Stimulated activated CD4-positive, alpha-beta T cell treated with anti-CD3 and anti-CD28 coated beads, Interleukin-15, amount 100 ng/mL, for 1 hour (primary cell): Measurements from ENCODE around the gene OSMR.
A peak's percentile ranks its signal among the peaks of the same experiment; 100 is the strongest.

Experiments used
- DNase-seq, 2 donors: peaks; one replicate each; pipeline ENCODE4 v3.0.0-alpha.2; 2020; ENCODE audit warnings: low read depth in 1 of 2, low spot score in 1 of 2

OSMR gene

DNA sequence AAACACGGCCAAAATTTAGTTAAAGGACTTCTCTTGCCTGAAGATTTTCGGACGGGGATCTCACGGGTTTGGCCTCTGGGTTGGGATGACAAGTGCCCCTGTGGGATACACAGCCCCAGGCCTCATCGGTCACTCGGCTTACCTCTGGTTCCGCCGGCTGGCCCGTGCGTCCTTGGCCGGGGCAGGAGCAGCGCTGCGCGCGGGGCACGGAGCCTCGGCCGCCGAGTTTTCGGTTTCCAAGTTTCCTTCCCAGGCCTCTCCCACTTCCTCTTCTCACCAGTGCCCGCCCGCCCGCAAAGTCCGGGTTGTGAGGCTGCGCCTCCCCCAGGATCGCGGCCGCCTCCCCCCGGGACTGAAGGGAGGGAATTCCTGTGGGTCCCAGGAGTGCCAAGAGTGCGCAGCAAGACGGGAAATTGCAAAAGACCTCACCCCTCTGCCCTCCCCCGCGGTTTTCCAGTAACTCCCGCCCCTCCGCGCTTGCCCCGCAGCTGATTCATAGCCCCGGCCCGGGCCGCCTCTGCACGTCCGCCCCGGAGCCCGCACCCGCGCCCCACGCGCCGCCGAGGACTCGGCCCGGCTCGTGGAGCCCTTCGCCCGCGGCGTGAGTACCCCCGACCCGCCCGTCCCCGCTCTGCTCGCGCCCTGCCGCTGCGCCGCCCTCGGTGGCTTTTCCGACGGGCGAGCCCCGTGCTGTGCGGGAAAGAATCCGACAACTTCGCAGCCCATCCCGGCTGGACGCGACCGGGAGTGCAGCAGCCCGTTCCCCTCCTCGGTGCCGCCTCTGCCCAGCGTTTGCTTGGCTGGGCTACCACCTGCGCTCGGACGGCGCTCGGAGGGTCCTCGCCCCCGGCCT lies at the start of gene OSMR:
OSMR (plus strand) TSS at position 487 of the 853 bp plus-strand sequence. CDS start 23,033 bp downstream, outside the sequence.
- DNase-seq = no peak

DNA sequence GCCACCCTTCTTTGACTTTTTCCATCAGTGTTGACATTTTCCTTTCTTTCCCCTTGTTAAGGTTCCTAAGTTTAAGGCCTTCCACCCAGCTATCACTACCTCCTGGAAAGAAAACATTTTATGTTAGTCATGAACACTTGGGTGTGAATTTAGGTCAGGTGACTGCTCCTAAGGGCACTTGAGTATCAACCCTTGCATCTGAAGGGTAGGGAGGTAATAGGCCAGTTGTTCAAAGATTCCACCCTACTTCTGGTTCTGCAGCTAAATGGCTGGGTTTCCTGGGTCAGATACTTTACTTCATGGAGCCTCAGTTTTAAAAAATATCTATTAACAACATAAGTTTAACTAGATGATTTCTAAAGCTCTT lies 49.1 kb upstream of the OSMR start:
- DNase-seq = no peak

DNA sequence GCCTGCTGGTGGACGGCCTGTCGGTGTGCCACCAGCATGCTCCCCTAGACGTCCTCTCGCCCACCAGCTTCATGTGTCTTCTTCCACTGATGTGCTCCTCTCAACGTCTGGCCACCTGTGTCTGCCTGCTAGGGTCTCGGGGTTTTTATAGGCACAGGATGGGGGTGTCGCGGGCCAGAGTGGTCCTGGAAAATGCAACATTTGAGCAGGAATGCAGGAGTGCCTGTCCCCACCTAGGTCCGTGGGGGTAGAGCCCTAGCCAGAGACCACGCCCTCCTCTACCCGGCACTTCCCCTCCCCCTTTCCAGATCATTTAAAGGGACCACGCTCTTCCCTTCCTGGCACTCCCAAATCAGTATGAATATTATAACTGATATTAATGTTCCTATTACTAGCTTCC lies 48.0 kb upstream of the OSMR start:
- DNase-seq = no peak

DNA sequence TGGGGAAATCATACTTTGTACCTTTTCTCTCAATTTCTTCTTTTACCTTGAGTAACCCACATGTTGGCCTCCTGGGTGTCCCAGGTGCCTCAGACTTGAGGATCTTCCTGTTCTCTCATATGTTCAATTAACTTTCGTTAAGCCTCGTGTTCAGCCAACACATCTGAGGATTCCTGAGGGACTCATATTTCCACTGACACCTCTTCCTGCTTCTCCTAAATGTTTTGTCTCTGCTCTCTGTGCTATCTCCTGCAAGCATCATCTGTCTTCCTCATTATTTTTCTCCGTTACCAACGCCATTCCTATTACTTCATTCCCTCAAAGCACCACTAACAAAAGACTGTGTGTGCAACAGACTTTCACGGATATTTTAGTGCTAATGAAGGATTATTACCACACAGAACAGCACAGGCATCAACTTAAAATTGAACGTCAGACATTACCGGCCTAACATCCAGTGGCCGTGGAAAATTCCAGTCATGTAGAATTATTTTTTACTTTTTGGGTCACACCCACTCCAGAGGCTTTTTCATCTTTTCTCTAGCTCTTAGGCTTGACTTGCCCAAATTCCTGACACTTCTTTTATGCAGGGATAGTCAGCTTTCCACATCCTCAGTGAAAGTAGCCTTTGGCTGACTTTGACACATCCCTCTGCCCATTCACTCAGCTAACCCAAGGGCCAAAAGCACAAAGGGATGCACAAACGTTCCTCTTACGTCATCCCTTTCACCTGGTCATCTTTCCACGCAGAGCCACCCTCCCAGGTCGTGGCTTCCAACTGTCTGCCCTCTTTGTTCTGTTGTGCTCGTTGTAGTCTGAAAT lies 46.0 kb upstream of the OSMR start:
- DNase-seq = no peak

DNA sequence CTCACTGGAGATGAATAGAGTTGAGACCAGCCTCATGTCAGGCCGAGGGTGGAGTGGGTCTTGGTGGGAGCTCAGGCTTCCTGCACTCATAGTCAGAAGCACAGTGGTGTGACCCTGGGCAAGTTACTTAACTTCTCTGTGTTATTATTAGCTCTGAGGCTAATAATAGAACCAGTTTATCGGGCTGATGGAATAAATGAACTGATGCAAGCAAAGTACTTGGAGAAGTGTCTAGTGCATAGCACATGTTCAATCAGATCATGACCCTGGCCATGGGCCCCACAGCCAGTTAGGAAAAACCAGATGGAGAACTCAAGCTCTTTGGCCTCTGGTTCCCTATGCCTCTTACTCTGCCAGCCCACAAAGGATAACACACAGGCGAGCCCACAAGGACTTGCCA lies 45.3 kb upstream of the OSMR start:
- DNase-seq = no peak

DNA sequence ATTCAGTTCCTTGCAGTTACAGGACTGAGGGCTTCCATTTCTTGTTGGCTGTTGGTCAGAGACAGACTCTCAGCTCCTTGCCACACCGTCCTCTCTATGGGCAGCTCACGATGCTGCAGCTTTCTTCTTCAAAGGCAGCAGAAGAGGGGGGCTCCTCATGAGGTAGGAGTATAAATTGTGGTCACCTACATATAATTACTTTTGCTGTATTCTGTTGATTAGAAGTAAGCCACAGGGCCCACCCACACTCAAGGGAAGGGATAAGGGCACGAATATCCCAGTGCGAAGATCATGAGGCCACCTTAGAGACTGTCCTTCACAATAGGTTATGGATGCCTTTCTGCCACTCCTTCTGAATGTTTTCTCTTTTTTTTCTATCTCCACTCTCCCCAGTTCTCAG lies 43.7 kb upstream of the OSMR start:
- no peak for DNase-seq

DNA sequence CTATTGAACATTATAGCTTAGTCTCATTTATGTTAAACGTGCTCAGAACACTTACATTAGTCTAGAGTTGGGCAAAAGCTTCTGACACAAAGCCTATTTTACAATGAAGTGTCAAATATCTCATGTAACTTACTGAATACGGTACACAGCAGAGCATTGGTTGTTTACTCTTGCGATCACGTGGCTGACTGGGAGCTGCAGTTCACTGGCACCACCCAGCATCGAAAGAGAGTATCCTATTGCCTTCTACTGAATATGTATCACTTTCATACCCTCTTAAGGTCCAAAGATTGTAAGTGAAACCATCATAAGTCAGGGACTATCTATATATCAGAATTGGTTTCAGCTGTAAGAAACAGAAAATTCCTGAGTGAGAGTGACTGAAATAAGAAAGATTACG lies 42.6 kb upstream of the OSMR start:
- DNase-seq = no peak

DNA sequence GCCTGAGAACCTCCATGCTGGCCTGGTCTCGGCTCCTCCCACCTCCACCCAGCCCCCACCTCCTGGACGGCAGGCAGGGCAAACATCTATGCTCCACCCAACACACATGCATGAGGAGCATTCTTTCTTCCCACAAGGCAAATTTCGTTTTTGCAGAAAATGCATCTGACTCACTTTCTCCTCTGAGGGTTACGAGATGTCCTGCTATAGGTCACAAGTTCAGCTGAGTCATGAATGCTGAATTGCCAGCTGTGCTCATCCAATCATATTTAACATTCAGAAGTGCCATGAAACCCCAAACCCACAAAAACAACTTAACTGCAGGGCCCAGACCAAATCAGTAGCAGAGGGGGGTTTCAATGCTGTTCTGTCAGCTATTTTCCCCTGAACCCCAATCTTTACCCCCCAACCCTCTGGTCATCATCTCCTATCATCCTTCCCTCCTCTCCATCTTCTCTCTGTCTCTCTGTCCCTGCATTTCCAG lies 39.0 kb upstream of the OSMR start:
- DNase-seq = no peak

DNA sequence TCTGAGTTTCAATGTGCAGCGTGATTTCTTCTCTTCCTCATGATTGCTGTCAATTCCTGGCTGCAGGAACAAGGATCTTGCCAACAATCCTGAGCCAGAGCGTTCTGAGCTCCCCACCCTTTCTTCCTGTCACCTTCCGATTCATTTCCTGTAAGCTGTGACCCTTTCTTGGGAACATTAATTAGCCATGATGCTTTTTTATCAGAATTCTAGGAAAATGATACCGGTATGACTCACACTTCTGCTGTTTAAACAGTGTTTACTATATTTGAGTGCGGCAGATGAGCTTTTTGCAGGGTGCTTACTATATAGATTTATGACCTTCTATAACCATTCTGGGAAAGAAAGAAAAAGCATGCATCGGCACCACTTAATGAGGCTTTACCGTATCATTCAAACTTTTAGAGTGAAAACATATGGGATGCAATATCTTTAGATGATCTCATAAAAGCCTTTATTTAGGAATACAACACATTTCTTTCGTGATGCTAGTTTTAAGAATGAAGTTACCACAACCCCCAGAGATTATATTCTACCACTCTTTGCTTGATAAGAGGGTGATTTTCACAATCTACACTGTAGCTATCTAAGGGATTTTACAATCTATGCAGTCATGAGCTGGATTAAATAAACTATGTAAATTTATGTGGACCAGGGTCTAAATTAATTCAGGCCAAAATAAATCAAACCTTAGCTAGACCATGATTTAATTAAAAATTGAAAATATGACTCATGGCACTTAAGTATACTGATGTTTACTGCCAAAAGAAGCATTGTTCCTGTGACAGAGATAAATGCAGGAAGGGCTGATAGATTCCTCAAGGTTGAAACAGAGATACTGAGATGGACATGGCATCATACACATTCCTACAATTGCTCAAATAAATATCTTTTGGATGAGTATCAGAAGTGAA lies 38.0 kb upstream of the OSMR start:
- DNase-seq = no peak

DNA sequence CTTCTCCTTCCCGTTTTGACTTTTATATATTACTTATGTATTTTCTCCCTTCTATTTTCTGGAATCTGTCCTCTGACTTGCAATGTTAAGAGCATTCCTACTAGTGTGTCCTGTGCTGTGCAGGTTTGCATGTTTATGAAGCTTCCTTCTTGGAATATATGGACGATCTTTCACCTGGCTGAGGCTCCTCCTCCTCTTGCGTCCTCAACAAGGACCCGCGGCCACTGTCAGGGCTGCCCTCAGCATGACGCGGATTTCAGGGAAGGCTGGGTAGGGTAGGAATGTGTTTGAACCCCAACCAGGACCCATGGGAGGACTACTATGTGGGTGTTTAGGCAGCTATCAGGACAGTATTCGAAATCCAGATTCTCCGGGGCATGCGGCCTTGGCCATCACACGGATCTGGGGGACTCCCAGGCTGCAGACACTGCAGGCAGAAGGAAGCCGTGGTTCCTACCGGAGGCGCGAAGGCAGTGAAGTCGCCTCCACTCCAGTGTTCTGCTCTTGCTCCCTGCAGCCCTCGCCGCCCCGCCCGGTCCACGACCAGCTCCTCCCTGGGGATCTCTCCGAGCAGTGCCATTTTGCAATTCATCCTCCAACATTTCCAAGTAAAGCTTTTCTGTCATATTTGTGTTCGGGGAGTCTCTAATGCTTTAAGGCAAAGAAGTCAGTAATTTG lies 37.0 kb upstream of the OSMR start:
- no peak for DNase-seq

DNA sequence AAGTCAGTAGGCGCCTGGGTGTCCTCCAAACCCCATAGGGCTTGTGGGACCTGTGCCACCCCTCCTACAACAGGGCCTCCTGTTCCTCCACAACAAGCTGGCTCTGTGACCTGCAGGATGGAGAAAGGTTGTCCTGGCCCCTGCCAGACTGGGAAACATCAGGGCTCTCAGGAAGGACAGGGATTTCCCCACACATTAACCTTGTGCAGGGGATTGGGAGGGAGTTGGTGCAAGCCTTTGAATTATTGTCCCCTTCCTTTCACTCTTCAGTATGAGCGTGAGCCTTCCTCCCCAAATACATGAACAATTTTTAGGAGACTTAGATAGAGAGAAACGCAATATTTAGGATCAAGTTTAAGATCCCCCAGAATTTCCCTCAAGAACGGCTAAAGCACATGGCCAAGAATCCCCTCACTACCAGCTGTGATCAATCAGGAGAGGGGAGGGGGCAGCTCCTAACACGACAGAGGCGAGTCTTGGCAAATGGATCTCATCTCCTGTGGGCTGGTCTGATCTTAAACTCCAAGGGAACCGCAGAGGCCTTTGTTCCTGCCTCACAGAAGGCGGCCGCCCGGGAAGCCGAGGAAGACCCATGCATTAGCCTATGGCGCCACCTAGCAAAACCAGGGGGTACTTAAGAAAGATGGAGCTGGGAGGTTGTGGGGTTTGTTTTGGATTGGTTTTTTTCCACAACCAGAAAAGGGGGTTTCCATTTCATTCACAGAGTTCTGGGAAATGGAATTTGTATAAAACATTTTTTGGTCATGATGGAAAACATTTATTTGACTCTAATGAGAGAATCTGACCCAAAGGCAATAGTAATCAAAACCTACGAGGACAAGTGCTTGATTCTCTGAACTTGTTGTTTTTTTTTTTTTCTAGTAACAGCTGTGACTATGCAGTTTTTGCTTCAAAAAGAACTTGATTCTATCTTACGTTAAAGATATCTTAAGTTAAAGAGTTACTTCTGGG lies 36.1 kb upstream of the OSMR start:
- peak in 1 of 2 donors; percentile 4 for DNase-seq

DNA sequence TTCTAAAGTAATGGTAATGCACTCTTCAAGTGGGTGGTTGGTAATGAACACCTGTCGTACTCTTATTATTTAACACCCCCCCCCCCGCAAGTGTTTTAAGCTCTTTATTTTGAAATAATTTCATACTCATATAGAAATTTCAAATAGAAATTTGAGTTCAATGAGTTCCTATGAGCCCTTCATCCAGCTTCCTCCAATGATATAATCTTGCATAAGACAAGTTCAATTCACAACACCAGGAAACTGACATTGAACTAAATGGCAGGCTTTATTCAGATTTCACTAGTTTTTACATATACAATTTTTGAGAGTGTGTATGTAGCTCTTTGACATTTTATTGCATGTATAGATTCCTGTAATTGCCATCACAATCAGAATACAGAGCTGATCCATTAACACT lies 30.9 kb upstream of the OSMR start:
- DNase-seq = no peak

DNA sequence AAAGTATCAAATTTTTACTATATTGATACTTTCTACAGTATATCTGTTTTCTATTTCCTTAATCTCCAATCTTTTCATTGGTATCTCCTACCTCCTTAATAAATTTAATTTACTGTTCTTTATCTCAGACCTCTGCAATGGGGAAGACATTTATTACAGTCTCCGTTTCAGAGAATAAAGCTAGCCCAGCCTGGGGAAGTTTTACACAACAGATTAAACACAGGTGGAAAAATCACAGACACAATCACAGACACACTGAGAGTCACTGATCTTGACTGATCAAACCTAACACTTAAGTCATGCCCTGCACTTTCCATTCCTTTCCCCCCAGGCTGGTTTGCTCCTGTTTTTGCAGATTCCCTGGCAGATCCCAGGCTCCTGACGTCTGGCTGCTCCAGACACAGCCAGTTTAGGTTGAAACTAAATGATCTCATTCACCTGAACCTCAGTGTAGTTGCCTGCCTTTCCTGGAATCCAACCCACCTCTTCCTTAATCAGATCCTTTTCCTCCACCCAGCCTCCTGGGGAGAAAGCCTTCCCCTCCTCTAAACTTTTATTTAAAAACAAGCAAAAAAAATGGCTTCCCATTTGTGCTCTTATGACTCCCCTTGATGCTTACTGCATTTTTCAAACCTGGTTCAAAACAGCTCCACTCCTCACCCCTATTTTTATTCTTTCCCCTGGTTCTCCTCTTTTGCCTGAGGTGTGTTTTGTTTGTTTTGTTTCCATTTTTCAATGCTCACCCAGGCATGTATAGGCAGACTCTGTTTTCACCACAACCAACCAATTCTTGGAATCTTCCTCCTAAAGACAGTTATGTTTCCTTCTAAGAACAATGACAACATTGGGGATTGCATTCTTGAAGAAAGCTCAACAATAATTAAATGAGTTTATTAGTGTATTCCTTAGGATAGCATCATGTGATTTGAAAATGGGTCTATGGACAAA lies 29.5 kb upstream of the OSMR start:
- DNase-seq = no peak

DNA sequence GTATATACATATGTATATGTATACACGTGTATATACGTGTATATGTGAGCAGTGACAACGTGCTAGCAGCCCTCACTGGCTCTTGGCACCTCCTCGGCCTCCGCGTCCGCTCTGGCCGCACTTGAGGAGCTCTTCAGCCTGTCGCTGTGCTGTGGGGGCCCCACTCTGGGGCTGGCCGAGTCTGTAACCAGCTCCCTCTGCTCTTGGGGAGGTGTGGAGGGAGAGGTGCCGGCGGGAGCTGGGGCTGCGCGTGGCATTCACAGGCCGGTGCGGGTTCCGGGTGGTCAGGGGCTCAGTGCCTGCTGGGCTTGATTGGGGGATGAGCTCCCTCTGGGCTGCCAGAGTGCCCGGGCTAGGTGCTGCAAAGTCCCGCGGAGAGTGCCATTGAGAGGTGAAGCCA lies 24.1 kb upstream of the OSMR start:
- DNase-seq = no peak

DNA sequence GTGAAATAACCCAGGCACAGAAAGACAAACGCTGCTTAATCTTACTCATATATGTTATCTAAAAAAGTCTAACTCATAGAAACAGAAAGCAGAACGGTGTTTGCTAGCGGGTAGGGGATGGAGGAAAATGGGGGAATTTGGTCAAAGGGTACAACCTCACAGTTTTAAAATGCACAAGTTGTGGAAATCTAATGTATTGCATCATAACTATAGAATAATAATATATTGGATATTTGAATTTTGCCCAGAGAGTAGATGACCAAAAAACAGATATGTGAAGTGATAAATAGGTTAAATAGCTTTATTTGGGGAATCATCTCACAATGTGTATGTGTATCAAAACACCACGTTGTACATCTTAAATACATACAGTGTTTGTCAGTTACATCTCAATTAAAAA lies 22.3 kb upstream of the OSMR start:
- no peak for DNase-seq

DNA sequence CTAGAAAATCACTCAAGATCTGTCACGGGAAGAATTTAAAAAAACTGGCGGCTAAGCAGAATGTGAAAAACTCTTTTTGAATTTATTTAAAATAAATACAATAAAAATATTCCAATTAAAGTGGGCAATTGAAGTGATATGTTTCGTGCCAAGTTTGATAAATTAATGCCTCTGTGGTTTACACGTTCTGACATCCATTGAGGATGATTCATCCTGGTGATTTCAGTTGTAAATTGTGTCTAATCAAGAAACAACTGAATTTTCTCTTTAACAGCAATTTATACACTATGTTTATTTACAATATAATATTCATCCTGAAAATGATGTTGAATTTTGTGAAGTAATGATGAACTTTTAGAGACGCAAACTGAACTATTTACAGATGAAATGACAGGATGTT lies 21.0 kb upstream of the OSMR start:
- no peak for DNase-seq

DNA sequence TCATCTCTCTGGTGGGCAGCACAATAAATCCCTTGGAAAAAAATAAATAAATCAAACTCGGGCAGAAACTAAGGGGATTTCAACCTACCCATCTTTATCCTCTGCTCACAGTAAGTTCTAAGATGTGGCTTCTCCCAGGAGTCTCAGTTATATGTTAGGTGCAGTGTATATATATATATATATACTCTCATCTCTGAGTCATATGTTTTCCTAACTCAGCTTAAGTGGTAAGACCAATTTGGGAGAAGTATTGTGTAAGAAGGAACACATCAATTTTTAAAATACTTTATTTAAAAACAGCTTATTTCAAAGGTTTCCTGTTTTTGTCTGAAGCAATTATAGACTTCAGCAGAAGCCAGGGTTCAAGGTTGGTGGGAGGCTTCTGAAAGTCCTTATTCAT lies 20.3 kb upstream of the OSMR start:
- no peak for DNase-seq

DNA sequence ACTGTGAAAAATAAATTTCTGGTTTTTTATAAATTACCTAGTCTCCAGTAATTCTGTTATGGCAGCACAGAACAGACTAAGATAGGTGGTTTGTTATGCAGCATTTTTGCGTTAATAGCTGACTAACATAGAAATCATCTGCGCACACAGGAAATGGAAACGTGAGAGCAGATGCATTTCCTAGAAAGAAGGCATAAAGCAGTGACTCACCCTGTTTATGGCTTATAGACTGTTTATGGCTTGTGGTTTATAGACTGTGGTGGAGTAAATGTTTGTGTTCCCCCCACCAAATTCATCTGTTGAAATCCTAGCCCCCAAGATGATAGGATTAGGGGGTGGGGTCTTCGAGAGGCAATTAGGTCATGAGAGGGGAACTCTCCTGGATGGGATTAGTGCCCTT lies 18.3 kb upstream of the OSMR start:
- DNase-seq = no peak
